ENCODE measurements around the gene EPS8L2. TPM values are rescaled to one million over a fixed set of nuclear protein-coding genes. Genes with fewer than 3 reads are reported as not detected.

The EPS8L2 gene
- total RNA-seq, 1 experiment from 2014 or later = 3.4 TPM

GRCh38 chr11:776263-776560, 70.2 kb downstream of the EPS8L2 start:
- DNase-seq (ENCODE audit: low read depth) = no peak

- DNase-seq (ENCODE audit: low read depth) = no peak
These were observed 70.7 kb downstream of the EPS8L2 start for GRCh38 chr11:776561-777287.

Other genes starting within 250 kb of the EPS8L2 start
- gene RNH1, start 199.0 kb upstream of the EPS8L2 start, total RNA-seq (2014; rRNA removed; shearing (Covaris generic)) = 147 and 167 TPM in 2 replicates
- gene HRAS, start 170.7 kb upstream of the EPS8L2 start, total RNA-seq (2014; rRNA removed; shearing (Covaris generic)) = 65.8 and 81.1 TPM in 2 replicates
- gene LRRC56, start 168.7 kb upstream of the EPS8L2 start, total RNA-seq (2014; rRNA removed; shearing (Covaris generic)) = 0.29 TPM in 1 of 2 replicates, not detected in the other
- gene LMNTD2, start 145.5 kb upstream of the EPS8L2 start, total RNA-seq (2014; rRNA removed; shearing (Covaris generic)) = 0.24 and 0.29 TPM in 2 replicates
- gene RASSF7, start 145.3 kb upstream of the EPS8L2 start, total RNA-seq (2014; rRNA removed; shearing (Covaris generic)) = 7.4 and 16.4 TPM in 2 replicates
- gene PHRF1, start 129.8 kb upstream of the EPS8L2 start, total RNA-seq (2014; rRNA removed; shearing (Covaris generic)) = 12.5 and 14.8 TPM in 2 replicates
- gene IRF7, start 90.3 kb upstream of the EPS8L2 start, total RNA-seq (2014; rRNA removed; shearing (Covaris generic)) = 4.7 and 5.1 TPM in 2 replicates
- gene CDHR5, start 81.3 kb upstream of the EPS8L2 start, total RNA-seq (2014; rRNA removed; shearing (Covaris generic)) = not detected in 2 replicates
- not detected in 2 replicates for gene SCT, start 79.0 kb upstream of the EPS8L2 start, total RNA-seq (2014; rRNA removed; shearing (Covaris generic))
- not detected in 2 replicates for gene DRD4, start 69.0 kb upstream of the EPS8L2 start, total RNA-seq (2014; rRNA removed; shearing (Covaris generic))
- 15.4 and 23.8 TPM in 2 replicates for gene DEAF1, start 11.0 kb upstream of the EPS8L2 start, total RNA-seq (2014; rRNA removed; shearing (Covaris generic))
- gene TMEM80, start 10.4 kb upstream of the EPS8L2 start, total RNA-seq (2014; rRNA removed; shearing (Covaris generic)) = 15.6 and 18.6 TPM in 2 replicates
- 166 and 168 TPM in 2 replicates for gene TALDO1, start 41.2 kb downstream of the EPS8L2 start, total RNA-seq (2014; rRNA removed; shearing (Covaris generic))
- 19.8 and 23.5 TPM in 2 replicates for gene GATD1, start 71.3 kb downstream of the EPS8L2 start, total RNA-seq (2014; rRNA removed; shearing (Covaris generic))
- gene CEND1, start 83.9 kb downstream of the EPS8L2 start, total RNA-seq (2014; rRNA removed; shearing (Covaris generic)) = 0.12 TPM in 1 of 2 replicates, not detected in the other
- gene SLC25A22, start 92.0 kb downstream of the EPS8L2 start, total RNA-seq (2014; rRNA removed; shearing (Covaris generic)) = 9.5 and 12.7 TPM in 2 replicates
- 4.9 and 5.4 TPM in 2 replicates for gene PIDD1, start 99.0 kb downstream of the EPS8L2 start, total RNA-seq (2014; rRNA removed; shearing (Covaris generic))
- gene RPLP2, start 103.7 kb downstream of the EPS8L2 start, total RNA-seq (2014; rRNA removed; shearing (Covaris generic)) = 886 and 920 TPM in 2 replicates
- 9.4 and 10.5 TPM in 2 replicates for gene PNPLA2, start 112.7 kb downstream of the EPS8L2 start, total RNA-seq (2014; rRNA removed; shearing (Covaris generic))
- 1.8 and 2.5 TPM in 2 replicates for gene CRACR2B, start 121.7 kb downstream of the EPS8L2 start, total RNA-seq (2014; rRNA removed; shearing (Covaris generic))
- gene CD151, start 126.7 kb downstream of the EPS8L2 start, total RNA-seq (2014; rRNA removed; shearing (Covaris generic)) = 302 and 421 TPM in 2 replicates
- gene POLR2L, start 136.3 kb downstream of the EPS8L2 start, total RNA-seq (2014; rRNA removed; shearing (Covaris generic)) = 167 and 183 TPM in 2 replicates
- gene TSPAN4, start 136.6 kb downstream of the EPS8L2 start, total RNA-seq (2014; rRNA removed; shearing (Covaris generic)) = 95.2 and 137 TPM in 2 replicates
- 41.2 and 43.3 TPM in 2 replicates for gene CHID1, start 204.6 kb downstream of the EPS8L2 start, total RNA-seq (2014; rRNA removed; shearing (Covaris generic))
- gene AP2A2, start 219.6 kb downstream of the EPS8L2 start, total RNA-seq (2014; rRNA removed; shearing (Covaris generic)) = 28.4 and 31.9 TPM in 2 replicates

Data from RPMI7951 (cell line).